Fibroblast of skin of scalp (primary cell): ENCODE results near the gene SPATA20. TPM values are rescaled to one million over a fixed set of nuclear protein-coding genes. Genes with fewer than 3 reads are reported as not detected.
A peak's percentile ranks its signal among the peaks of the same experiment; 100 is the strongest.

Source experiments
- DNase-seq: peaks from one replicate; pipeline ENCODE4 v3.0.0-alpha.2; 2013
- polyA plus RNA-seq, 2 experiments: library from polyadenylated mRNA; unstranded; fragments of 120-200 nt; gene quantifications; one replicate each; pipeline ENCODE4 v1.2.1, GENCODE V29; 2013; ENCODE audit not compliant: insufficient read length in 2 of 2

Gene SPATA20
- 27.8 TPM for polyA plus RNA-seq (2013, experiment 1 of 2; ENCODE audit: insufficient read length)
- 25.6 TPM for polyA plus RNA-seq (2013, experiment 2 of 2; ENCODE audit: insufficient read length)

DNA sequence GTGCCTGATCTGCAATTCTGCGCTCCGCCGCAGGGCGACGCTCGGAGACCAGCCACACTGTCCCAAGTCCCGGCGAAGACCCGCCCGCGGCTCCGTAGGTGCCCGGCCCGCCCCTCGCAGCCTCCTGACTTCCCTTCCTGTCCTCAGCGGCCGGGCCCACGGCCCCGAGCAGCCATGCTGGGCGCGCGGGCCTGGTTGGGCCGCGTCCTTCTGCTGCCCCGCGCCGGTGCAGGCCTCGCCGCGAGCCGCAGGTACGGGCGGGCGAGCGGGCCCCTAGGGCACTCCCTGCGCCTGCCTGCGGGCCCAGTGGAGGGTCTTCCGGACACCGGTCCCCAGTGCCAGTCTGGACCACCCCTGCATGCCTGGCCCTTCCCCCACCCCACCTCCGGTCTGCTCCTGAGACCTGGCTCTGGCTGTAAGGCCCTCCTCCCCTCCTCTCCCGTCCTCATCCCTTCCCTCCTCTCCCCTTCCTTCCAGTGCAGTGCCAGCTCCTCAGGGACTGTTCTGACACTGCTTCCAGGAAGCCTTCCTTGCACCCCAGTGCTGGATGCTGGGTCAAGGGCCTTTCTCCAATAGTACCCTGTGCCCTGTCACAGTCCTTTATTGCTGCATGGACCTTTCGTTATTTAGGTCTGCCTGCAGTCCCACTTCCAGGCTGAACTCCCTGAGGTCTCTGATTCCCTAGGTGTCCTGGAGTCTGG is at the start of gene SPATA20:
Gene SPATA20, plus strand, starts transcription at position 140 of the 701 bp plus-strand sequence. Its CDS starts 35 bp downstream, at position 175.
- peak; percentile 91 for DNase-seq

- no peak for DNase-seq
Observed at GRCh38 chr17:50498021-50498874, 48.7 kb upstream of the SPATA20 start.

DNA sequence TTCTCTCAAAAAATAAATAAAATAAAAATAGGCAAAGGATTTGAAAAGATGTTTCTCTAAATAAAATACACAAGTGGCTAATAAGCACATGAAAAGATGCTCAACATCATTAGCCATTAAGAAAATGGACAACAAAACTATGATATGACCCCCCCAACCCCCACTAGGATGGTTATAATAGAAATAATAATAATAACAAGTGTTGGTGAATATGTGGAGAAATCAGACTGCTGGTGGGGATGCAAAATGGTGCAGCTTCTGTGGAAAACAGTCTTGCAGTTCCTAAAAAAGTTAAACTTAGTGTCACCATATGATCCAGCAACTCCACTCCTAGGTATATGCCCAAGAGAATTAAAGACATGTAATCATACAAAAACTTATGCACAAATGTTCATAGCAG is 47.7 kb upstream of the SPATA20 start:
- DNase-seq = no peak

- peak; percentile 77 for DNase-seq
Observed at GRCh38 chr17:50499721-50500120, 47.3 kb upstream of the SPATA20 start.

- DNase-seq = peak; percentile 34
Observed at GRCh38 chr17:50501054-50501453, 45.9 kb upstream of the SPATA20 start.

DNA sequence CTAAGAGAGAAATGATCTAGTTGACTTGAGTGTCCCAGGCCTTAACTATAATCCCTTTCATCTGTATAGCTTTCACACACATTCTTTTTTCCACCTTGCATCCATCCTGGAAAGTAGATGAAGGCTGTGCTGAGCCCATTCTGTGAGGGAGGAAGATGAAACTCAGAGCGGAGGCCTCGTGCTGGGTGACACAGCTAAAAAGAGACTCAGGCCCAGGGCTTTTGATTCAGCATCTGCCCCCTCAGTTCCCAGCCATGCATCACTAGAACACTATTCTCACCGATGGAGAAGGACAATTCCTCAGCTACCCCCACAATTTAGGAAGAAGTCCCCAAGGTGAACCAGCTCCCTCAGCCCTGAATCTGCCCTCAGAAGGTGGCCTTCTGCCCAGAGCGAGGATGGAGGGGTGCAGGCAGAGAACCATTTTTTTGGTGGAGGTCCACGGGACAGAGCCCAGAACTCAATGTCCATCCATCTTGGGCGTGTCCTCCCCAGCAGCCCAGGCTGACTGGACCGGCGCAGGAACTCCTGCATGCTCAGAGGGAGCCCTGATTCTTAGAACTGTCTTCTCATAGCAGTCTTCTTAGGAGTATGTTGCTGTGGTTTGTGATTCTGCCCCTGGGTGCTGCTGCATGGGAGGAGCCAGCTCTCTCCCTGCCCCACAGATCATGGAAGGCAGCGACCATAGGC is 44.5 kb upstream of the SPATA20 start:
- DNase-seq = no peak

DNA sequence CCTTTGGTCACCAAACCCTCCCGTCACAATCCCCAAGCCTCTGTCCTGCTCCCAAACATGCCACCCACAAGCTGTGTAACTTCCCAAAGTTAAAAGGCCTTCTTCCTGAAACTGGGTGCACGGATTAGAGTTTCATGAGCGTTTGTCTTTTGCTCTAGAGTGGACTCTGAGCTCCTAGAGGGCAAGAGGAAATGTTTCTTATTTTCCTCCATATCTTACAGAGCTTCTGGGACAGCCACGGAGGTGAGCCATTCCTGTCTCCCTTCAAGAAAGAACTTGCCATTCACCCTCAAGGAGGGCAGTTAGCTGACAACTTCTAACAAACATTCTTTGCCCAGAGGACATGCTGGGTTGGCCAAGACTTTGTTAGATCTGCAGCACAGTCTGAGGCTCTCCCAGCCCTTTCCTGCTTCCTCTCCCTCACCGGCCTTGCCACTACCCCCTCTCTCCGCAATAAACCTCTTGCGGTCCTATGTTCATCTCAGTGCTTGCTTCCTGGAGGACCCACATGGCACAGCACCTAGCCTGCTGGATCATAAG is 41.3 kb upstream of the SPATA20 start:
- no peak for DNase-seq

- no peak for DNase-seq
Observed at GRCh38 chr17:50506298-50506697, 40.7 kb upstream of the SPATA20 start.

DNA sequence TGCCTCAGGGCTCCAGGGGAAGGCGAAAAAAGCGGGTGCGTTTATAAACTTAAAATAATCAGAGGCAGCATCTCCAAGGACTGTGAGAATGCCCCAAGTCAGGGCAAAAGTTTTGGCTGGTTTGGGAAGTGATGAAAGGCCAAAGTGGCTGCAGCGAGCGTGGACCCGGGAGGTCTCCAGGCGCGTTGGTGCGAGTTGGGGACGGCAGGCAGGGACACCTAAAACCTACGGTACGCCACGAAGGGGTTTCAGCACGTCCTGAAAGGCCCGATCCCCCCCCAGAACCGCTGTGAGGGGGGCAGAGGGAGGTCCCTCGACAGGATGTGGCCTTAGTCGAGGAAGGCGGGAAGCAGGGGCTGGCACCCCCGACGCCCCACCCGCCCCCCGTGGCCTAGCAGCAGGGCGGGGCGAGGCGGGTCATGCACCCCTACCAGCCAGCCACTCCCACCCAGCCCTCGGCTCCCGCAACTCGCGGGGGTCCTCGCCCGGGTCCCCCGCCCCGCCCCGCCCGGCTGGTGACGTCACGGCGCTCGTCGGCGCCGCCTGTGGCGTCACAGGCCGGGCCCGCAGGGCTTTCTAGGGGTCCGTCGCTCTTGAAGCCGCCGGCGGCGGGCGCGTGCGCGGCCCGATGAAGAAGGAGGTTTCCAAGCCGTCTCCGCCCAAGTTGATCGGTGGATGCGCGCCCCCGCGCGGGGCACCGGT is 39.0 kb upstream of the SPATA20 start, which contains the start of gene MYCBPAP:
Gene MYCBPAP, plus strand, starts transcription at position 569 of the 702 bp plus-strand sequence. CDS start 236 bp downstream, outside the sequence.
- DNase-seq = peak; percentile 84

GRCh38 chr17:50508573-50509460 is 38.2 kb upstream of the SPATA20 start:
- no peak for DNase-seq

DNA sequence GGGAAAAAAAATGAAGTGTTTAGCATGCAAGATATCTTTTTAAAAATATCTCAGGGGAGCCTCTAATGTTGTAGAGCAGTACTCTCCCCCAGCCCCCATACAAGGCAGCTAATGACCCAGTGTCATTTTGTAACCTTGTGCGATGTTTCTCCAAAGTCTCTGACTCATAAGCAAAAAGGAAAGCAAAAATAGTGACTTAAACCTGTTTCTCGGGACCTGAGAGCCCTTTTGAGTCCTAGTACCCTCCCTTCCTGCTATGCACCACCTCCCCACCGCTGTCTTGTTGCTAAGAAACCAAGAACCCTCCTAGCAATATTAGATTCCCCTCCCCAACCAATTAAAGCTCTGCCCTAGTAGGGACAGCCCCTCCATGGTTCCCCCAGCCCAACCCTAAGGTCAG is 35.9 kb upstream of the SPATA20 start:
- DNase-seq = no peak

- no peak for DNase-seq
Observed at GRCh38 chr17:50513495-50513894, 33.5 kb upstream of the SPATA20 start.

DNA sequence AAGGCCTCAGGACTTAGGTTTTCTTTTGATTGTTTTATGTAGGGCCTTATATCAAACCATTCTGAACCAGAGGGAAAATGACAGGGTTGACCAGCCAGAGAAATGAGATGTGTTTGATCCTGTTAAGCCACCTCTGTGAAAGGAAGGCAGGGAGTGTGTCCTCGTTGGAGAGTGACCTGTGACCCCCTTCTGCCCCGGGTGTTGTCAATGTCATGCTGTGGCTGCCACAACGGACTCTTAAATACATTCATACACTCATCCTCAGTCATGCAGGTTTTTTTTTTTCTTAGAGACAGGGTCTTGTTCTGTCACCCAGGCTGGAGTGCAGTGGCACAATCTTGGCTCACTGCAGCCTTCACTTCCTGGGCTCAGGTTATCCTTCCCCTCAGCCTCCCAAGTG is 32.6 kb upstream of the SPATA20 start:
- DNase-seq = no peak

- peak; percentile 87 for DNase-seq
Observed at GRCh38 chr17:50514936-50515702, 31.9 kb upstream of the SPATA20 start.

DNA sequence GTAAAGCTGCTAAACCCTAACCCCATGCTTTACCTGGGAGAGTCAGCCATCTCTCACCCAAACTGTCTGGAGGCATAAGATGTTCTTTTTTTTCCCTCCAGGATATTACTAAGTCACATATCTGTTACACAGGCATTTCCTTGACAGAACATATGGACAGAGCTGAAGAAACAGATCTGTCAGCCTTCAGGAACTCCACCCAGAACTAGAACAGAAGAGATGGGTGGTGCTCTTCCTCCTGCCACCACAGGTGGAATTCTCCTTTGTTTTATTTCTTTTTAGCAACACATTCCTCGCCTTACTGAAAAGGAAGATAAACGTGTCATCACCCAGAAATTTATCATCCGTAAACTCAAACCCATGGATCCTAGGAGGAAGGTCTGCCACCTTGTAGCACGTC is 30.0 kb upstream of the SPATA20 start:
- no peak for DNase-seq

- no peak for DNase-seq
Observed at GRCh38 chr17:50517504-50518383, 29.2 kb upstream of the SPATA20 start.

DNA sequence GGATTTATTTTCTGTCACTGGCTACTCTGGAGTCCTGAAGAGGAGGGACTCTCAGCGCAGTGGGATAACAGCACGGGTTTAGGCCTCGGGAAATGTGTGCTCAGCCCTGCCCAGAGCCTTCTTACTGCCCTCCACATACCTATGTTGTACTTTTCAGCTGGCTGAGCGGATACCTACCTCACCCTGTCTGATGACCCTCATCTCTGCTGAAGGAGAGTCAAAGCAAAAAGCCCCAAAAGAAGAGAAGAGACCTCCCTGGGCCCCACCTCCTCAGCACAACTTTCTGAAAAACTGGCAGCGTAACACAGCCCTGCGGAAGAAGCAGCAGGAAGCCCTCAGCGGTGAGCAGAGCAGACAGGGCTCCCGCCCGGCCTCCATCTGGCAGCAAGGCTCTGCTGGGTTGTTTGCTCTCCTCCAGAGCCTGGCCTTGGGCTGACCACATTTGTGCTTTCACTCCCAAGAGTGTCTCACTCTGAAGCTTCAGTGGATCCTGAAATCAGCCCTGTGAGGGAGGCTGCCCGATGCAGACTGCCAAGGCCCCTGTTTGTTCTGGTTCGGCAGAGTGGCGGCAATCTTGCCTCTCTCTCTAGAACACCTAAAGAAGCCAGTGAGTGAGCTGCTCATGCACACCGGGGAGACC is 28.5 kb upstream of the SPATA20 start:
- no peak for DNase-seq

GRCh38 chr17:50519141-50519834 is 27.7 kb upstream of the SPATA20 start:
- no peak for DNase-seq
